Trophoblast cell (in vitro differentiated cells and primary cell): ENCODE data around the gene MORN3.
"Not testable (repeated sequence)": the region's sequence is repeated elsewhere in the genome, so short reads cannot be mapped to it uniquely, and the experiment has no call there.

Experiments
- DNase-seq, 2 donors: peaks; one replicate each; pipeline ENCODE4 v3.0.0-alpha.2; 2016
- H2AFZ ChIP-seq: 2 replicates; pipeline ENCODE4 v1.6.1; 2013; ENCODE audit warnings: low read length, moderate library complexity, mild to moderate bottlenecking; ENCODE audit not compliant: insufficient read depth, poor library complexity
- H2AK5ac ChIP-seq: 2 replicates; pipeline ENCODE4 v1.6.1; 2013; ENCODE audit warnings: mild to moderate bottlenecking, low read length
- H2BK120ac ChIP-seq: 2 replicates; pipeline ENCODE4 v1.6.1; 2013; ENCODE audit warnings: low read length, mild to moderate bottlenecking, moderate library complexity; ENCODE audit not compliant: insufficient read depth, poor library complexity
- H2BK12ac ChIP-seq: 2 replicates; pipeline ENCODE4 v1.6.1; 2013; ENCODE audit warnings: mild to moderate bottlenecking, low read length, moderate library complexity
- H2BK5ac ChIP-seq: 2 replicates; pipeline ENCODE4 v1.6.1; 2013; ENCODE audit warnings: low read length, low read depth, moderate library complexity, mild to moderate bottlenecking; ENCODE audit not compliant: poor library complexity
- H3K14ac ChIP-seq: 2 replicates; pipeline ENCODE4 v1.6.1; 2013; ENCODE audit warnings: mild to moderate bottlenecking, low read length
- H3K18ac ChIP-seq: 2 replicates; pipeline ENCODE4 v1.6.1; 2013; ENCODE audit warnings: mild to moderate bottlenecking, low read length
- H3K23ac ChIP-seq: 2 replicates; pipeline ENCODE4 v1.6.1; 2013; ENCODE audit warnings: low read length
- H3K27ac ChIP-seq: 2 replicates; pipeline ENCODE4 v1.5.1; 2013; ENCODE audit warnings: low read depth, mild to moderate bottlenecking, inconsistent platforms, low read length, moderate library complexity
- H3K27me3 ChIP-seq: 2 replicates; pipeline ENCODE4 v1.6.1; 2013; ENCODE audit warnings: inconsistent platforms, mild to moderate bottlenecking, low read length, moderate library complexity; ENCODE audit not compliant: insufficient read depth
- H3K36me3 ChIP-seq, 2 experiments: 1 replicate in 1 of 2; 2 replicates in 1 of 2; pipeline ENCODE4 v1.6.1; 2013; ENCODE audit warnings: low read length in 2 of 2, mild to moderate bottlenecking in 2 of 2, moderate library complexity in 1 of 2; ENCODE audit not compliant: insufficient read depth in 2 of 2, control insufficient read depth in 1 of 2
- H3K4ac ChIP-seq: 2 replicates; pipeline ENCODE4 v1.6.1; 2013; ENCODE audit warnings: low read depth, mild to moderate bottlenecking, low read length, moderate library complexity
- H3K4me1 ChIP-seq, 2 experiments: 1 replicate in 1 of 2; 2 replicates in 1 of 2; pipeline ENCODE4 v1.6.1; 2013; ENCODE audit warnings: low read length in 2 of 2, mild to moderate bottlenecking in 2 of 2, moderate library complexity in 1 of 2; ENCODE audit not compliant: insufficient read depth in 2 of 2, control insufficient read depth in 1 of 2
- H3K4me2 ChIP-seq: 2 replicates; pipeline ENCODE4 v1.6.1; 2013; ENCODE audit warnings: inconsistent platforms, mild to moderate bottlenecking, low read length, moderate library complexity
- H3K4me3 ChIP-seq: 2 replicates; pipeline ENCODE4 v1.5.1; 2013; ENCODE audit warnings: mild to moderate bottlenecking, low read depth, low read length, inconsistent platforms
- H3K79me1 ChIP-seq: one replicate; pipeline ENCODE4 v1.6.1; 2013; ENCODE audit warnings: low read length
- H3K79me2 ChIP-seq: 2 replicates; pipeline ENCODE4 v1.6.1; 2013; ENCODE audit warnings: low read length, mild to moderate bottlenecking; ENCODE audit not compliant: control insufficient read depth, insufficient read depth, poor library complexity
- H3K9ac ChIP-seq: 2 replicates; pipeline ENCODE4 v1.6.1; 2013; ENCODE audit warnings: mild to moderate bottlenecking, low read length
- H3K9me3 ChIP-seq: 2 replicates; pipeline ENCODE4 v1.6.1; 2013; ENCODE audit warnings: low read depth, mild to moderate bottlenecking, control low read depth, inconsistent platforms, low read length; ENCODE audit not compliant: insufficient read depth
- H4K12ac ChIP-seq: 2 replicates; pipeline ENCODE4 v1.6.1; 2013; ENCODE audit warnings: low read depth, mild to moderate bottlenecking, low read length, moderate library complexity
- H4K8ac ChIP-seq: 2 replicates; pipeline ENCODE4 v1.6.1; 2013; ENCODE audit warnings: low read depth, mild to moderate bottlenecking, low read length, moderate library complexity
- H4K91ac ChIP-seq: one replicate; pipeline ENCODE4 v1.6.1; 2013; ENCODE audit warnings: low read depth, mild to moderate bottlenecking, low read length, moderate library complexity
- WGBS: extraction: QIAGEN DNeasy Blood & Tissue Kit; methylation state at CpG from one replicate; pipeline ENCODE4 v1.1.7; 2013; ENCODE audit warnings: missing lambda C conversion rate; ENCODE audit not compliant: insufficient read length, insufficient coverage; ENCODE audit errors: extremely low coverage; 5-methylcytosine and 5-hydroxymethylcytosine counted together

Gene MORN3

GRCh38 chr12:121666829-121667228 lies 2.6 kb downstream of the MORN3 start:
- H3K9me3 ChIP-seq, H4K12ac ChIP-seq, H3K79me2 ChIP-seq, H2BK120ac ChIP-seq, H3K4ac ChIP-seq, H3K27ac ChIP-seq, H3K27me3 ChIP-seq, H2BK12ac ChIP-seq, H4K91ac ChIP-seq, H3K18ac ChIP-seq, H3K4me1 ChIP-seq, H4K8ac ChIP-seq, H3K14ac ChIP-seq, H3K9ac ChIP-seq, H3K36me3 ChIP-seq, H2BK5ac ChIP-seq, H3K4me2 ChIP-seq, H3K23ac ChIP-seq, H2AK5ac ChIP-seq, H2AFZ ChIP-seq, H3K79me1 ChIP-seq, DNase-seq, H3K4me3 ChIP-seq: not testable (repeated sequence)
- no CpG with 5 or more reads among the region's 6 CpGs for WGBS

DNA sequence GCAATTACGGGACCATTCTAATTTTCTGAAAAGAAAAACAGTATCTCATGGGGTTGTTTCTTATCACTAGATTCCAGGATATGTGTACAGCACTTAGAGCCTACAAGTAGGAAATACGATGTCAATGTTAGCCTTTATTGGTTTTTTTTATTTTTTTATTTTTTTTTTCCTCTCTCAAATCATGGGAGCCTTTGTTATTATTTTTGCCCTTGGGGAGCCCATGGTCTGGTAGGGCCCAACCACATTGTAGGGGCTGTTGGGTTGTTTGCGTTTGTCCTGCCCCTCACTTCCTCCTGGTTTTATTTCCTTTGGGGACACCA lies 5.9 kb downstream of the MORN3 start:
- peaks cover 3% of the 10 kb centered on the region for H3K79me1 ChIP-seq
- no peak overlapping the region for H2AFZ ChIP-seq
- H2AK5ac ChIP-seq, result no peak overlapping the region
- H3K79me2 ChIP-seq, result no peaks in the 10 kb centered on the region
- H2BK12ac ChIP-seq, result no peak overlapping the region
- no peak overlapping the region for H3K4me2 ChIP-seq
- H4K91ac ChIP-seq, result no peak overlapping the region
- no peak overlapping the region for H4K8ac ChIP-seq
- no peak overlapping the region for H3K14ac ChIP-seq
- H3K27me3 ChIP-seq, result no peaks in the 10 kb centered on the region
- H3K4me1 ChIP-seq, result peaks cover 7 to 10% of the 10 kb centered on the region in 2 experiments
- no peak overlapping the region for H3K9ac ChIP-seq
- no peaks in the 10 kb centered on the region for H3K36me3 ChIP-seq
- no peak overlapping the region for H3K4ac ChIP-seq
- H2BK5ac ChIP-seq, result no peak overlapping the region
- no peak for DNase-seq
- H4K12ac ChIP-seq, result no peak overlapping the region
- H3K9me3 ChIP-seq, result no peaks in the 10 kb centered on the region
- H3K27ac ChIP-seq, result no peak overlapping the region
- no peak overlapping the region for H3K23ac ChIP-seq
- no peak overlapping the region for H3K18ac ChIP-seq
- no peak overlapping the region for H3K4me3 ChIP-seq
- no CpG with 5 or more reads among the region's 3 CpGs for WGBS
- H2BK120ac ChIP-seq, result no peak overlapping the region

- no CpG with 5 or more reads among the region's 11 CpGs for WGBS
- not testable (repeated sequence) for H2BK12ac ChIP-seq, H4K12ac ChIP-seq, H4K91ac ChIP-seq, H3K14ac ChIP-seq, H3K36me3 ChIP-seq, H2AFZ ChIP-seq, H3K4me3 ChIP-seq, H3K18ac ChIP-seq, H2BK120ac ChIP-seq, H3K9me3 ChIP-seq, H3K23ac ChIP-seq, H2BK5ac ChIP-seq, H3K79me1 ChIP-seq, H3K4ac ChIP-seq, DNase-seq, H3K27me3 ChIP-seq, H3K9ac ChIP-seq, H3K79me2 ChIP-seq, H4K8ac ChIP-seq, H2AK5ac ChIP-seq, H3K4me2 ChIP-seq, H3K27ac ChIP-seq
- peaks cover 9 to 11% of the 10 kb centered on the region in 2 experiments for H3K4me1 ChIP-seq
These were observed 7.9 kb downstream of the MORN3 start for GRCh38 chr12:121661353-121662105.

- no peaks in the 10 kb centered on the region for H3K79me2 ChIP-seq
- H4K12ac ChIP-seq, result no peak overlapping the region
- no peak overlapping the region for H4K91ac ChIP-seq
- H3K79me1 ChIP-seq, result peaks cover 4% of the 10 kb centered on the region
- no peak overlapping the region for H3K18ac ChIP-seq
- H2AFZ ChIP-seq, result no peak overlapping the region
- no peaks in the 10 kb centered on the region for H3K27me3 ChIP-seq
- H3K4me2 ChIP-seq, result no peak overlapping the region
- no peak overlapping the region for H2AK5ac ChIP-seq
- H3K4me1 ChIP-seq, result peaks cover 9 to 11% of the 10 kb centered on the region in 2 experiments
- no peak overlapping the region for H3K23ac ChIP-seq
- no peak overlapping the region for H4K8ac ChIP-seq
- DNase-seq, result no peak
- no peak overlapping the region for H3K4me3 ChIP-seq
- no peak overlapping the region for H3K14ac ChIP-seq
- H2BK5ac ChIP-seq, result no peak overlapping the region
- no peak overlapping the region for H3K4ac ChIP-seq
- WGBS, result no CpG with 5 or more reads among the region's 18 CpGs
- no peak overlapping the region for H2BK120ac ChIP-seq
- H3K9me3 ChIP-seq, result no peaks in the 10 kb centered on the region
- H3K9ac ChIP-seq, result no peak overlapping the region
- H3K36me3 ChIP-seq, result no peaks in the 10 kb centered on the region
- no peak overlapping the region for H2BK12ac ChIP-seq
- no peak overlapping the region for H3K27ac ChIP-seq
These were observed 12.0 kb downstream of the MORN3 start for GRCh38 chr12:121657305-121658008.
